ENCODE data around the gene ATP2B2.

ATP2B2 gene

DNA sequence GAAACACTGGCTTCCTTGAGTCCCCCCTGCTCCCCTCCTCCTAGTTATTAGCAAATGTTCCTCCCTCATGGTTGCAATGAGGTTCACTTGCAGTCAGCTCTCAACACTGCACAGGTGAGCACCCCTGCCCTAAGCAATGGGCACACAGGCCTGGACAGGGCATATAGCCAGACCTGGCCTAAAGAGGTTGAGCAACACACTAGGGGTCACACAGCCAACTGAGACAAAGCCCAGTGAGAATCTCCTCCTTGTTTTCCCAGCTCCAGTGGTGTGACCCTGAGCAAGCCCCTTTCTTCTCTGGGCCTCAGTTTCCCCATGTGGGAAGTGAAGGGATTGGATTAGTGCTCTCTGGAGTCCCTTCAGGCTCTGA is 49.9 kb downstream of the ATP2B2 start:
- DNase-seq (ENCODE audit: low read depth), result no peak
- H3K4me3 ChIP-seq (ENCODE audit: control insufficient read depth, low read depth, low read length), result no peak overlapping the region
- TF ChIP-seq, protein P1, sequence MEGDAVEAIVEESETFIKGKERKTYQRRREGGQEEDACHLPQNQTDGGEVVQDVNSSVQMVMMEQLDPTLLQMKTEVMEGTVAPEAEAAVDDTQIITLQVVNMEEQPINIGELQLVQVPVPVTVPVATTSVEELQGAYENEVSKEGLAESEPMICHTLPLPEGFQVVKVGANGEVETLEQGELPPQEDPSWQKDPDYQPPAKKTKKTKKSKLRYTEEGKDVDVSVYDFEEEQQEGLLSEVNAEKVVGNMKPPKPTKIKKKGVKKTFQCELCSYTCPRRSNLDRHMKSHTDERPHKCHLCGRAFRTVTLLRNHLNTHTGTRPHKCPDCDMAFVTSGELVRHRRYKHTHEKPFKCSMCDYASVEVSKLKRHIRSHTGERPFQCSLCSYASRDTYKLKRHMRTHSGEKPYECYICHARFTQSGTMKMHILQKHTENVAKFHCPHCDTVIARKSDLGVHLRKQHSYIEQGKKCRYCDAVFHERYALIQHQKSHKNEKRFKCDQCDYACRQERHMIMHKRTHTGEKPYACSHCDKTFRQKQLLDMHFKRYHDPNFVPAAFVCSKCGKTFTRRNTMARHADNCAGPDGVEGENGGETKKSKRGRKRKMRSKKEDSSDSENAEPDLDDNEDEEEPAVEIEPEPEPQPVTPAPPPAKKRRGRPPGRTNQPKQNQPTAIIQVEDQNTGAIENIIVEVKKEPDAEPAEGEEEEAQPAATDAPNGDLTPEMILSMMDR (conservative IDR thresholded peaks at IDR 0.05; ENCODE audit: control insufficient read depth, insufficient read depth, low read depth, low read length), result no peak

DNA sequence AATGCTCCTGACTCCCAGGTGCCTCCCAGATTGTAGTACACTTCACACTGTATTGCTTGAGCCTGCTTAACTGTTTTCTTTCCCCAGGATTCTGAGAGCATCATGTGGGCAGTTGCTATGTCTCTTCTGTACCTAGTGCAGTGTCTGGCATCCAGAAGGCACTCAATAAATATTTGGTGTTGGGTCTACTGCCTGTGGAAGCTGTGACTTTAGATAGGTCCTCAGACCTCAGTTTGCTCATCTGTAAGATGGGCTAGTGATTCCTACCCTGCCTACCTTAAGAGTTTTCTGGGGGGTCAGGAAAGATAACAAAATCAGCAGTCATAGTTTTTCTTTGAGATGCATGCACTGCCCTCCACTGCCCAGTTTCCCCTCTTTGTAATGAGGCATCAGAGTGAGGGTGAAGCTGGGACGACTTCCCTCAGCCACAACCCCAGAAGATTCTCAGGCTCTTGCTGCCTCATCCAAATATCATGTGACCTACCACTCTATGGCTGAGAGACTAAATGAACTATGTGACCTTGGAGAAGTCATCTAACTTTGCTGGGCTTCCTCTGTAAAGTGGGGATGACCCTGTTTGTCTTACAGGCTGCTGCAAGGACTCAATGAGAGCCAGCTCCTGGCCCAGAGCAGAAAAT is 50.4 kb downstream of the ATP2B2 start:
- no peak overlapping the region for H3K4me3 ChIP-seq (ENCODE audit: control insufficient read depth, low read depth, low read length)
- DNase-seq (ENCODE audit: low read depth), result no peak
- TF ChIP-seq, protein P1 (conservative IDR thresholded peaks at IDR 0.05; ENCODE audit: control insufficient read depth, insufficient read depth, low read depth, low read length), result no peak

DNA sequence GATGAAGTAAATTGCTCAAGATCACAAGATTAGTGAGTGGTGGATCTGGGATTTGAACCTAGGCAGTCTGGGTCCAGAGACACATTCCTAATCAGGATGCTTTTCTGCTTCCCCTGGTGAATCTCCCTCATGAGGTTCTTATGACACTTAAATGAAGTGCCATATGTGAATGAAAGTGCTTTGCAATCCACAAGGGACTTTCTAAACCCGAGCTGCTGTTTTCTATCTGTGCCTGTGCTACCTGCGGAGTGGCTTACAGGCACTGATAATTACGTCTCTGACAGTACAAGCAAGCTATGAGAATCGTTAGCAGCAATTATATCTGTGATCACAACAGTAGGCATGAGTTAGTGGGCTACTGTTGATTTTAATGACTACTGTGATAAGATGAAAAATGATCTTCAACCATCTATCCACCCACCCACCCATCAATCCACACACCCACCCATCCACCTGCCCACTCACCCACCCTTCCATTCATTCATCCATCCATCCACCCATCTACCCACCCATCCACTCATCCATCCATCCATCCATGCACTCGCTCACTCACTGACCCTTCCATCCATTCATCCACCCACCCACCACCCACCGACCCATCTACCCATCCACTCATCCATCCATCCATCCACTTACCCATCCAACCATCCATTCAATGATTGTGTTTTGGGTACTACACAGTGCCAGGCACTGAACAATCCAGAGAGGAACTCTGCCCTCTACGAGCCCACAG is 51.8 kb downstream of the ATP2B2 start:
- TF ChIP-seq, protein P1 (conservative IDR thresholded peaks at IDR 0.05; ENCODE audit: control insufficient read depth, insufficient read depth, low read depth, low read length), result no peak
- DNase-seq (ENCODE audit: low read depth), result no peak
- H3K4me3 ChIP-seq (ENCODE audit: control insufficient read depth, low read depth, low read length), result no peak overlapping the region

DNA sequence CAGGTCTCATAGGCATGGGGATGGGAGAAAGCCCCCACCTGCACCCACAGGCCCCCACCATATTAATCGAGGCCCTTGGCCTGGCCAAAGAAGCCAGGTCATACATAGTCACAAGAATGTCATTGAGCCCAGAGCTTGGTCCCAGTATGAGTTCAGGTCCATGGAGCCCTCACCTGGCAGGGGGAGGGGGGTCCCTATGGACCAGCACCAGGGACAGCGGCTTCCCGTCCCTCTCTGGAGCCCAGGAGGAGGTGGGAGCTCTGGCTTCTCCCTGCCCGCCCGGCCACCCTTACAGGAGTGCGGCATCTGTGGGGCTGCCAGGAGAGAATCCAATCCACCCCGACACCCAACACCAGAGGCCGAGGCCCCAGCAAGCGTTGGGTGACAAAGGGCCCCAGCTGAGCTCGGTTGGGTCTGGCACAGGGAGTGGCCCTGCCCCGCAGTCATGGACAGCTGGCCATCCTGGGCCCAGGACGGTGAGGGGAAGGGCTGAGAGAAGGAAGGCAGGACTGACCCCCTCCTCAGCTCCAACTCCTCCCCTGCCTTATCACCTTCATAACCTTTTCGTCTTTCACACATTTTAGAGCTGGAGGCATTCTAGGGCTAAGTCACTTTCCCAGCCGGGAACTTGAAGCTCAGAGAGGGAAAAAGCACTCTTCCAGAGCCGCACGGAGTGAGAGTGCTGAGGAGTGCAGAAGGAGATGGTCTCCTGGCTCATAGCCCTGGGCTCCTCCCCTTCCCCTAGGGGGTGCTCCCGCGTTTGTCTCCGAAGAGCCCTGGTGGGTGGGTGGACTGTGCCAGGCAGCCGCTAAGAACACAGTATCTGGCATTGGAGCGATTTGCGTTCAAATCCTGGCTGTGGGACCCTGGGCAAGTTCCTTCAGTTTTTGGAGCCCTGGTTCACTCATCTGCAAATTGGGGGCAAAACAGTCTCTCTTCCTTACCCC is 54.6 kb downstream of the ATP2B2 start:
- TF ChIP-seq, protein P1 (conservative IDR thresholded peaks at IDR 0.05; ENCODE audit: control insufficient read depth, insufficient read depth, low read depth, low read length), result no peak
- H3K4me3 ChIP-seq (ENCODE audit: control insufficient read depth, low read depth, low read length), result no peak overlapping the region
- DNase-seq (ENCODE audit: low read depth), result no peak

DNA sequence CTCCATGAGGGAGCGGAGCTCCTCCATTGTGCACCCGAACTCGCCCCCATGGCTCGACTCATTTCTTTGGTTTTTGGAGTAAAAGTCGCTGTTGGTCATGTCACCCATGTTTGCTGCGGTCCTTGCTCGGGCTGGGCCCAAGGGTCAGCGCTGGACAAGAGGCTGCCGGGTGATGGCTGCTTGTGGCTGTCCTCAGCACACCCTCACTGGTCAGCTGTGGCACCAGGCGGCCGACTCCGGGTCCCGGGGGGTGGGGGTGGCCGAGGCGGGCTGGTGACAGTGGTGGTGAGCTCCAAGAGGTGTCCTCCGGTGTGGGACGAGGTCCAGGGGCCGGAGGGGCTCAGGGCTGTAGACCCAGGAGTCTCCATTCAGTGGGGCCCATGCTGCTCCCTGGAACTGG is 56.0 kb downstream of the ATP2B2 start:
- no peak for DNase-seq (ENCODE audit: low read depth)
- no peak overlapping the region for H3K4me3 ChIP-seq (ENCODE audit: control insufficient read depth, low read depth, low read length)
- TF ChIP-seq, protein P1 (conservative IDR thresholded peaks at IDR 0.05; ENCODE audit: control insufficient read depth, insufficient read depth, low read depth, low read length), result no peak

DNA sequence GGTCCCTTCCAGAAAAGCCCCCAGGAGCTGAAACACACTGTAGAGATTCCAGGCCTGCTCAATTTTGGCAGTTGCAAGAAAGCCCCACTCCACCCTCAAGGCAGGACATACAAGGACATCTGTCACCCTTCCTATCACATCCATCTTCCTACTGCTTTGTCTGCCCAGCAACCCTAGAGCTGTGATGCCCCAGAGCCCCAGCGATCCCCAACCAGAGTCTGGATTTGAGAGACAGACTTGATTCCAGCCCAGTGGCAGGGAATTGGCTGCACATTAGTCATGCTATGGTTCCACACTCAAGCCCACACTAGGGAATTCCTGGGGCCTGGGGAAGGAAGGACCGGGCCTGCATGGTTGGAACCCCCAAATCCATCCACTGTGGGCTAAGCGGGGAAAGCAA is 56.8 kb downstream of the ATP2B2 start:
- TF ChIP-seq, protein P1 (conservative IDR thresholded peaks at IDR 0.05; ENCODE audit: control insufficient read depth, insufficient read depth, low read depth, low read length), result no peak
- no peak overlapping the region for H3K4me3 ChIP-seq (ENCODE audit: control insufficient read depth, low read depth, low read length)
- DNase-seq (ENCODE audit: low read depth), result no peak
